GM23338 (cell line): ENCODE data around the gene TNFSF9. TPM values are rescaled to one million over a fixed set of nuclear protein-coding genes. Genes with fewer than 3 reads are reported as not detected.

ENCODE experiments used
- ATAC-seq: fragments of 200-7000 bp; cut with Tn5 transposase; 3 replicates; pipeline ENCODE4 v1.9.1; 2020
- DNase-seq: peaks from one replicate; pipeline ENCODE4 v3.0.0-alpha.2; 2015; ENCODE audit warnings: low spot score
- H2AFZ ChIP-seq: fragments of 200-600 bp; sonication (generic); 2 replicates; pipeline ENCODE4 v1.8.0; 2016; ENCODE audit warnings: antibody characterized with exemption, mild to moderate bottlenecking, moderate library complexity
- H3F3A ChIP-seq: fragments of 200-600 bp; sonication (generic); replicated peaks from 2 replicates; pipeline ENCODE4 v1.8.0; 2017; ENCODE audit warnings: antibody characterized with exemption, mixed run types, low read depth
- H3K27ac ChIP-seq: fragments of 200-600 bp; sonication (generic); 2 replicates; pipeline ENCODE4 v1.6.1; 2016; ENCODE audit warnings: low read depth
- H3K27me3 ChIP-seq: fragments of 200-600 bp; sonication (generic); 2 replicates; pipeline ENCODE4 v1.8.0; 2016; ENCODE audit warnings: mild to moderate bottlenecking, mixed run types, moderate library complexity; ENCODE audit not compliant: insufficient read depth
- H3K36me3 ChIP-seq: fragments of 200-600 bp; sonication (generic); 2 replicates; pipeline ENCODE4 v1.8.0; 2016; ENCODE audit warnings: mild to moderate bottlenecking; ENCODE audit not compliant: insufficient read depth
- H3K4me1 ChIP-seq: fragments of 200-600 bp; sonication (generic); 2 replicates; pipeline ENCODE4 v1.8.0; 2016; ENCODE audit warnings: mild to moderate bottlenecking, moderate library complexity; ENCODE audit not compliant: insufficient read depth
- H3K4me2 ChIP-seq: fragments of 200-600 bp; sonication (generic); 2 replicates; pipeline ENCODE4 v1.7.1; 2017; ENCODE audit warnings: mixed run types
- H3K4me3 ChIP-seq: fragments of 200-600 bp; sonication (generic); 2 replicates; pipeline ENCODE4 v1.6.1; 2016; ENCODE audit warnings: mixed run types
- H3K79me2 ChIP-seq: fragments of 200-600 bp; sonication (generic); replicated peaks from 2 replicates; pipeline ENCODE4 v1.8.0; 2017; ENCODE audit warnings: mild to moderate bottlenecking; ENCODE audit not compliant: insufficient read depth
- H3K9me2 ChIP-seq: fragments of 200-600 bp; sonication (generic); 2 replicates; pipeline ENCODE4 v1.8.0; 2017; ENCODE audit not compliant: insufficient read depth
- H4K20me1 ChIP-seq: fragments of 200-600 bp; sonication (generic); replicated peaks from 2 replicates; pipeline ENCODE4 v1.8.0; 2017; ENCODE audit warnings: mild to moderate bottlenecking; ENCODE audit not compliant: insufficient read depth
- H3K27ac Mint-ChIP-seq: 2 replicates; pipeline ENCODE4 v1.8.0; 2020; ENCODE audit warnings: inconsistent platforms, mild to moderate bottlenecking, moderate library complexity, mixed read lengths
- H3K27me3 Mint-ChIP-seq: 3 replicates; pipeline ENCODE4 v1.8.0; 2022; ENCODE audit warnings: low read depth, mild to moderate bottlenecking, moderate library complexity, mixed read lengths, inconsistent platforms; ENCODE audit not compliant: insufficient read depth, poor library complexity
- H3K36me3 Mint-ChIP-seq: 3 replicates; pipeline ENCODE4 v1.8.0; 2021; ENCODE audit warnings: low read depth, mild to moderate bottlenecking, inconsistent platforms, moderate library complexity, mixed read lengths
- H3K4me1 Mint-ChIP-seq: 3 replicates; pipeline ENCODE4 v1.8.0; 2020; ENCODE audit warnings: mild to moderate bottlenecking, inconsistent platforms, mixed read lengths
- H3K4me3 Mint-ChIP-seq: 3 replicates; pipeline ENCODE4 v1.8.0; 2021; ENCODE audit warnings: moderate library complexity, mild to moderate bottlenecking, inconsistent platforms, mixed read lengths
- H3K9me3 Mint-ChIP-seq: 3 replicates; pipeline ENCODE4 v1.8.0; 2020; ENCODE audit warnings: moderate library complexity, mild to moderate bottlenecking, inconsistent platforms, mixed read lengths
- EZH2 ChIP-seq: fragments of 200-600 bp; sonication (generic); IDR thresholded peaks from one replicate; pipeline ENCODE4 v1.8.0; 2017; ENCODE audit warnings: antibody characterized with exemption, mild to moderate bottlenecking, low read depth; ENCODE audit not compliant: unreplicated experiment
- EZH2phosphoT487 ChIP-seq: fragments of 200-600 bp; sonication (generic); IDR thresholded peaks from one replicate; pipeline ENCODE4 v1.8.1; 2018; ENCODE audit warnings: antibody characterized with exemption; ENCODE audit not compliant: unreplicated experiment
- JUNB ChIP-seq: IDR thresholded peaks from one replicate; pipeline ENCODE4 v1.6.1; 2016; ENCODE audit warnings: antibody characterized with exemption; ENCODE audit not compliant: unreplicated experiment
- NANOG ChIP-seq: IDR thresholded peaks from 2 replicates; pipeline ENCODE4 v1.6.1; 2016; ENCODE audit warnings: antibody characterized with exemption, borderline replicate concordance
- POLR2AphosphoS5 ChIP-seq: IDR thresholded peaks from 2 replicates; pipeline ENCODE4 v1.6.1; 2016; ENCODE audit warnings: antibody characterized with exemption, low read depth
- ZNF114 ChIP-seq: fragments of 250-450 bp; sonication (Bioruptor Pico); IDR thresholded peaks from 2 replicates; pipeline ENCODE4 v1.5.0; 2020; ENCODE audit warnings: mild to moderate bottlenecking, moderate library complexity
- polyA plus RNA-seq: library from polyadenylated mRNA; unstranded; fragments of >200 nt; fragmentation: Nextera tagmentation; extraction: Ambion mirVana; gene quantifications from 2 replicates; pipeline ENCODE4 v1.2.1, GENCODE V29; 2016
- total RNA-seq: library from RNA; depleted of rRNA; stranded (reverse); fragments of >200 nt; shearing (Covaris generic); gene quantifications from 2 replicates; pipeline ENCODE4 v1.2.3, GENCODE V29; 2014
- TF ChIP-seq, protein P1 (sequence below): fragments of 250-450 bp; sonication (Bioruptor Pico); IDR thresholded peaks from 2 replicates; pipeline ENCODE4 v1.5.0; 2020; ENCODE audit warnings: mild to moderate bottlenecking, moderate library complexity
- TF ChIP-seq, protein P2 (sequence below): IDR thresholded peaks from 2 replicates; pipeline ENCODE4 v1.6.1; 2016; ENCODE audit warnings: antibody characterized with exemption

The TNFSF9 gene
- total and polyA plus RNA-seq, 2 experiments from 2014 or later = 2.6 to 9.1 TPM

DNA sequence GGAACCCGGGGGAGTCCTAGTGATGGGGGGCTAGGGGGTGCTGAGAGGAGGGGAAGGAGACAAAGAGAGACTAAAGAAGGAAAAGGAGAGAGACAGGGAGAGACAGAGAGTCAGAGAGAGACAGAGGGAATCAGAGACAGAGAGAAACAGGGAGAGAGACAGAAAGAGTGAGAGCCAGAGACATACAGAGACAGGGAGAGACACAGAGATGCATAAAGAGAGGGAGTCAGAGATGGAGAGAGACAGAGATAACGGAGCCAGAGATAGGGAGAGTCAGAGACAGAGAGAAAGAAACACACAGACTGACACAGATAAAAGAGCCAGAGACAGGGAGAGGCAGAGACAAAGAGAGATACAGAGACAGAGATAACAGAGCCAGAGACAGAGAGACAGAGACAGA, 1.5 kb upstream of the TNFSF9 start:
- DNase-seq = no peak
- Histone ChIP-seq H3K36me3 (no peaks in the 10 kb centered on the region), H4K20me1 (no peaks in the 10 kb centered on the region), H3K4me3 (no peak overlapping the region), H3K4me1 (peaks cover 30% of the 10 kb centered on the region), H3K9me2 (no peaks in the 10 kb centered on the region), H3K4me2 (peak overlapping the region; percentile 49; the same call in 1 of the 2 replicates), H3K27ac (no peak overlapping the region), H3F3A (peaks cover 10% of the 10 kb centered on the region), H3K79me2 (no peaks in the 10 kb centered on the region), H2AFZ (no peak overlapping the region), H3K27me3 (peaks cover 41% of the 10 kb centered on the region)
- Mint-ChIP-seq H3K4me3 (peak overlapping the region; percentile 74; the same call in 2 of the 3 replicates), H3K27me3 (peaks cover 42% of the 10 kb centered on the region), H3K27ac (no peak overlapping the region), H3K36me3 (peaks cover 19% of the 10 kb centered on the region), H3K9me3 (peaks cover 44% of the 10 kb centered on the region), H3K4me1 (peaks cover 22% of the 10 kb centered on the region)
- ATAC-seq = no peak
- TF ChIP-seq, protein P1, sequence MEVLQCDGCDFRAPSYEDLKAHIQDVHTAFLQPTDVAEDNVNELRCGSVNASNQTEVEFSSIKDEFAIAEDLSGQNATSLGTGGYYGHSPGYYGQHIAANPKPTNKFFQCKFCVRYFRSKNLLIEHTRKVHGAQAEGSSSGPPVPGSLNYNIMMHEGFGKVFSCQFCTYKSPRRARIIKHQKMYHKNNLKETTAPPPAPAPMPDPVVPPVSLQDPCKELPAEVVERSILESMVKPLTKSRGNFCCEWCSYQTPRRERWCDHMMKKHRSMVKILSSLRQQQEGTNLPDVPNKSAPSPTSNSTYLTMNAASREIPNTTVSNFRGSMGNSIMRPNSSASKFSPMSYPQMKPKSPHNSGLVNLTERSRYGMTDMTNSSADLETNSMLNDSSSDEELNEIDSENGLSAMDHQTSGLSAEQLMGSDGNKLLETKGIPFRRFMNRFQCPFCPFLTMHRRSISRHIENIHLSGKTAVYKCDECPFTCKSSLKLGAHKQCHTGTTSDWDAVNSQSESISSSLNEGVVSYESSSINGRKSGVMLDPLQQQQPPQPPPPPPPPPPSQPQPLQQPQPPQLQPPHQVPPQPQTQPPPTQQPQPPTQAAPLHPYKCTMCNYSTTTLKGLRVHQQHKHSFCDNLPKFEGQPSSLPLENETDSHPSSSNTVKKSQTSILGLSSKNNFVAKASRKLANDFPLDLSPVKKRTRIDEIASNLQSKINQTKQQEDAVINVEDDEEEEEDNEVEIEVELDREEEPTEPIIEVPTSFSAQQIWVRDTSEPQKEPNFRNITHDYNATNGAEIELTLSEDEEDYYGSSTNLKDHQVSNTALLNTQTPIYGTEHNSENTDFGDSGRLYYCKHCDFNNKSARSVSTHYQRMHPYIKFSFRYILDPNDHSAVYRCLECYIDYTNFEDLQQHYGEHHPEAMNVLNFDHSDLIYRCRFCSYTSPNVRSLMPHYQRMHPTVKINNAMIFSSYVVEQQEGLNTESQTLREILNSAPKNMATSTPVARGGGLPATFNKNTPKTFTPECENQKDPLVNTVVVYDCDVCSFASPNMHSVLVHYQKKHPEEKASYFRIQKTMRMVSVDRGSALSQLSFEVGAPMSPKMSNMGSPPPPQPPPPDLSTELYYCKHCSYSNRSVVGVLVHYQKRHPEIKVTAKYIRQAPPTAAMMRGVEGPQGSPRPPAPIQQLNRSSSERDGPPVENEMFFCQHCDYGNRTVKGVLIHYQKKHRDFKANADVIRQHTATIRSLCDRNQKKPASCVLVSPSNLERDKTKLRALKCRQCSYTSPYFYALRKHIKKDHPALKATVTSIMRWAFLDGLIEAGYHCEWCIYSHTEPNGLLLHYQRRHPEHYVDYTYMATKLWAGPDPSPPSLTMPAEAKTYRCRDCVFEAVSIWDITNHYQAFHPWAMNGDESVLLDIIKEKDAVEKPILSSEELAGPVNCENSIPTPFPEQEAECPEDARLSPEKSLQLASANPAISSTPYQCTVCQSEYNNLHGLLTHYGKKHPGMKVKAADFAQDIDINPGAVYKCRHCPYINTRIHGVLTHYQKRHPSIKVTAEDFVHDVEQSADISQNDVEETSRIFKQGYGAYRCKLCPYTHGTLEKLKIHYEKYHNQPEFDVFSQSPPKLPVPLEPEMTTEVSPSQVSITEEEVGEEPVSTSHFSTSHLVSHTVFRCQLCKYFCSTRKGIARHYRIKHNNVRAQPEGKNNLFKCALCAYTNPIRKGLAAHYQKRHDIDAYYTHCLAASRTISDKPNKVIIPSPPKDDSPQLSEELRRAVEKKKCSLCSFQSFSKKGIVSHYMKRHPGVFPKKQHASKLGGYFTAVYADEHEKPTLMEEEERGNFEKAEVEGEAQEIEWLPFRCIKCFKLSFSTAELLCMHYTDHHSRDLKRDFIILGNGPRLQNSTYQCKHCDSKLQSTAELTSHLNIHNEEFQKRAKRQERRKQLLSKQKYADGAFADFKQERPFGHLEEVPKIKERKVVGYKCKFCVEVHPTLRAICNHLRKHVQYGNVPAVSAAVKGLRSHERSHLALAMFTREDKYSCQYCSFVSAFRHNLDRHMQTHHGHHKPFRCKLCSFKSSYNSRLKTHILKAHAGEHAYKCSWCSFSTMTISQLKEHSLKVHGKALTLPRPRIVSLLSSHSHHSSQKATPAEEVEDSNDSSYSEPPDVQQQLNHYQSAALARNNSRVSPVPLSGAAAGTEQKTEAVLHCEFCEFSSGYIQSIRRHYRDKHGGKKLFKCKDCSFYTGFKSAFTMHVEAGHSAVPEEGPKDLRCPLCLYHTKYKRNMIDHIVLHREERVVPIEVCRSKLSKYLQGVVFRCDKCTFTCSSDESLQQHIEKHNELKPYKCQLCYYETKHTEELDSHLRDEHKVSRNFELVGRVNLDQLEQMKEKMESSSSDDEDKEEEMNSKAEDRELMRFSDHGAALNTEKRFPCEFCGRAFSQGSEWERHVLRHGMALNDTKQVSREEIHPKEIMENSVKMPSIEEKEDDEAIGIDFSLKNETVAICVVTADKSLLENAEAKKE = no peak
- TF ChIP-seq, protein P2, sequence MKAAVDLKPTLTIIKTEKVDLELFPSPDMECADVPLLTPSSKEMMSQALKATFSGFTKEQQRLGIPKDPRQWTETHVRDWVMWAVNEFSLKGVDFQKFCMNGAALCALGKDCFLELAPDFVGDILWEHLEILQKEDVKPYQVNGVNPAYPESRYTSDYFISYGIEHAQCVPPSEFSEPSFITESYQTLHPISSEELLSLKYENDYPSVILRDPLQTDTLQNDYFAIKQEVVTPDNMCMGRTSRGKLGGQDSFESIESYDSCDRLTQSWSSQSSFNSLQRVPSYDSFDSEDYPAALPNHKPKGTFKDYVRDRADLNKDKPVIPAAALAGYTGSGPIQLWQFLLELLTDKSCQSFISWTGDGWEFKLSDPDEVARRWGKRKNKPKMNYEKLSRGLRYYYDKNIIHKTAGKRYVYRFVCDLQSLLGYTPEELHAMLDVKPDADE = no peak
- TF ChIP-seq EZH2 = no peak
- TF ChIP-seq NANOG = no peak
- TF ChIP-seq POLR2AphosphoS5 = no peak
- TF ChIP-seq EZH2phosphoT487 = no peak
- TF ChIP-seq ZNF114 (CRISPR knock-in tag) = no peak
- no peak for TF ChIP-seq JUNB
